ENCODE measurements around the gene FLYWCH1. TPM values are rescaled to one million over a fixed set of nuclear protein-coding genes. Genes with fewer than 3 reads are reported as not detected.

The FLYWCH1 gene
- total and polyA plus RNA-seq, 10 of the 15 experiments (the other 5 are each of a cell fraction or from before 2014, with no cell fraction given): 0.47 to 33.8 (median 11.2) TPM

- TF ChIP-seq IRF3 (IDR thresholded peaks at IDR 0.05): no peak
- no peak for TF ChIP-seq RBBP5 (conservative IDR thresholded peaks at IDR 0.05)
- no peak for TF ChIP-seq CEBPZ (IDR thresholded peaks at IDR 0.05; ENCODE audit: low read depth, low read length)
- no peak for TF ChIP-seq NR2C2 (IDR thresholded peaks at IDR 0.05; ENCODE audit: borderline replicate concordance, control insufficient read depth, insufficient read length, low read depth)
- TF ChIP-seq RAD21 (IDR thresholded peaks at IDR 0.05; ENCODE audit: insufficient read depth, low read depth, low read length): no peak
- no peak for TF ChIP-seq FOS (IDR thresholded peaks at IDR 0.05; ENCODE audit: borderline replicate concordance, extremely low read depth, insufficient read length)
- no peak for TF ChIP-seq MTA3 (IDR thresholded peaks at IDR 0.05; ENCODE audit: borderline replicate concordance, low read length)
- TF ChIP-seq E2F8 (IDR thresholded peaks at IDR 0.05; ENCODE audit: low read depth, partially characterized antibody): no peak
- no peak for TF ChIP-seq USF1 (IDR thresholded peaks at IDR 0.05; ENCODE audit: borderline replicate concordance, extremely low read length, insufficient read depth, low read depth, low read length)
- TF ChIP-seq SMAD5 (IDR thresholded peaks at IDR 0.05; ENCODE audit: low read depth): peak; percentile 87
- peak; percentile 58; the same call in 1 of the 2 replicates for TF ChIP-seq PML (IDR thresholded peaks at IDR 0.05; ENCODE audit: low read length)
- TF ChIP-seq CBFB (IDR thresholded peaks at IDR 0.05; ENCODE audit: low read depth): no peak
- no peak for TF ChIP-seq YBX1 (IDR thresholded peaks at IDR 0.05)
- TF ChIP-seq ZNF207 (IDR thresholded peaks at IDR 0.05; ENCODE audit: borderline replicate concordance): no peak
- TF ChIP-seq SREBF2 (IDR thresholded peaks at IDR 0.05; ENCODE audit: low read length): no peak
- peak; percentile 72; the same call in 1 of the 2 replicates for TF ChIP-seq ZNF217 (IDR thresholded peaks at IDR 0.05)
- no peak for TF ChIP-seq CREM (IDR thresholded peaks at IDR 0.05; ENCODE audit: low read depth)
- TF ChIP-seq KAT2A (conservative IDR thresholded peaks at IDR 0.05; ENCODE audit: control insufficient read depth, low read depth, low read length): no peak
- TF ChIP-seq NFYA (IDR thresholded peaks at IDR 0.05; ENCODE audit: borderline replicate concordance, low read depth, low read length): no peak
- peak; percentile 87 for TF ChIP-seq POLR2AphosphoS5 (IDR thresholded peaks at IDR 0.05; ENCODE audit: low read length)
- TF ChIP-seq SMAD1 (IDR thresholded peaks at IDR 0.05; ENCODE audit: low read depth, partially characterized antibody): no peak
- no peak for TF ChIP-seq KDM1A (IDR thresholded peaks at IDR 0.05; ENCODE audit: borderline replicate concordance)
These were observed 68.8 kb downstream of the FLYWCH1 start, which contains the start of gene PKMYT1 (continued) for GRCh38 chr16:2980227-2981176.
